Measurements from ENCODE around the gene ERC1.

ERC1 gene

GRCh38 chr12:1422604-1423315, 431.7 kb downstream of the ERC1 start:
- TF ChIP-seq POLR2A (IDR thresholded peaks at IDR 0.05; ENCODE audit: low read length): no peak
- TF ChIP-seq GATA1 (IDR thresholded peaks at IDR 0.05; ENCODE audit: low read depth, low read length): no peak
- DNase-seq: no peak

- no peak for DNase-seq
- TF ChIP-seq POLR2A (IDR thresholded peaks at IDR 0.05; ENCODE audit: low read length) (no peak), GATA1 (IDR thresholded peaks at IDR 0.05; ENCODE audit: low read depth, low read length) (no peak)
Observed at GRCh38 chr12:1424674-1425395, 433.8 kb downstream of the ERC1 start.

- DNase-seq: no peak
Observed at GRCh38 chr12:1425396-1425729, 434.3 kb downstream of the ERC1 start.

GRCh38 chr12:1428671-1429070, 437.6 kb downstream of the ERC1 start:
- DNase-seq: no peak
- no peak for TF ChIP-seq GATA1 (IDR thresholded peaks at IDR 0.05; ENCODE audit: low read depth, low read length)
- TF ChIP-seq POLR2A (IDR thresholded peaks at IDR 0.05; ENCODE audit: low read length): no peak

More at GRCh38 chr12:1425396-1425729, 434.3 kb downstream of the ERC1 start:
- TF ChIP-seq POLR2A (IDR thresholded peaks at IDR 0.05; ENCODE audit: low read length) (no peak), GATA1 (IDR thresholded peaks at IDR 0.05; ENCODE audit: low read depth, low read length) (no peak)

GRCh38 chr12:1429980-1430379, 439.0 kb downstream of the ERC1 start:
- DNase-seq: no peak
- TF ChIP-seq POLR2A (IDR thresholded peaks at IDR 0.05; ENCODE audit: low read length) (no peak), GATA1 (IDR thresholded peaks at IDR 0.05; ENCODE audit: low read depth, low read length) (no peak)

- TF ChIP-seq POLR2A (IDR thresholded peaks at IDR 0.05; ENCODE audit: low read length) (no peak), GATA1 (IDR thresholded peaks at IDR 0.05; ENCODE audit: low read depth, low read length) (no peak)
- DNase-seq: no peak
Observed at GRCh38 chr12:1434296-1434955, 443.4 kb downstream of the ERC1 start.

- TF ChIP-seq GATA1 (IDR thresholded peaks at IDR 0.05; ENCODE audit: low read depth, low read length) (no peak), POLR2A (IDR thresholded peaks at IDR 0.05; ENCODE audit: low read length) (no peak)
- DNase-seq: no peak
Observed at GRCh38 chr12:1435044-1435443, 444.0 kb downstream of the ERC1 start.

- TF ChIP-seq GATA1 (IDR thresholded peaks at IDR 0.05; ENCODE audit: low read depth, low read length) (no peak), POLR2A (IDR thresholded peaks at IDR 0.05; ENCODE audit: low read length) (no peak)
- no peak for DNase-seq
Observed at GRCh38 chr12:1435456-1435855, 444.4 kb downstream of the ERC1 start.

GRCh38 chr12:1436015-1436414, 445.0 kb downstream of the ERC1 start:
- peak; percentile 26 to 49 for DNase-seq
- TF ChIP-seq POLR2A (IDR thresholded peaks at IDR 0.05; ENCODE audit: low read length) (no peak), GATA1 (IDR thresholded peaks at IDR 0.05; ENCODE audit: low read depth, low read length) (no peak)

- TF ChIP-seq POLR2A (IDR thresholded peaks at IDR 0.05; ENCODE audit: low read length) (no peak), GATA1 (IDR thresholded peaks at IDR 0.05; ENCODE audit: low read depth, low read length) (no peak)
- no peak for DNase-seq
Observed at GRCh38 chr12:1436981-1437380, 446.0 kb downstream of the ERC1 start.

GRCh38 chr12:1439201-1439600, 448.2 kb downstream of the ERC1 start:
- no peak for DNase-seq
- TF ChIP-seq POLR2A (IDR thresholded peaks at IDR 0.05; ENCODE audit: low read length) (no peak), GATA1 (IDR thresholded peaks at IDR 0.05; ENCODE audit: low read depth, low read length) (no peak)

- peak; percentile 50 to 79 for DNase-seq
Observed at GRCh38 chr12:1439687-1440086, 448.7 kb downstream of the ERC1 start.

GRCh38 chr12:1443421-1444141, 452.6 kb downstream of the ERC1 start:
- TF ChIP-seq GATA1 (IDR thresholded peaks at IDR 0.05; ENCODE audit: low read depth, low read length) (no peak), POLR2A (IDR thresholded peaks at IDR 0.05; ENCODE audit: low read length) (no peak)
- no peak for DNase-seq

More at GRCh38 chr12:1439687-1440086, 448.7 kb downstream of the ERC1 start:
- TF ChIP-seq GATA1 (IDR thresholded peaks at IDR 0.05; ENCODE audit: low read depth, low read length) (peak; percentile 31), POLR2A (IDR thresholded peaks at IDR 0.05; ENCODE audit: low read length) (no peak)

- no peak for DNase-seq
Observed at GRCh38 chr12:1444142-1444516, 453.1 kb downstream of the ERC1 start.

More at GRCh38 chr12:1444142-1444516, 453.1 kb downstream of the ERC1 start:
- no peak for TF ChIP-seq POLR2A (IDR thresholded peaks at IDR 0.05; ENCODE audit: low read length)
- no peak for TF ChIP-seq GATA1 (IDR thresholded peaks at IDR 0.05; ENCODE audit: low read depth, low read length)
